Thyroid gland (tissue), 4 donors: ENCODE measurements around the gene ILDR2.

ENCODE experiments used
- CTCF ChIP-seq, 6 experiments: fragments of 200-600 bp in 3 of 6; fragments of 450-650 bp in 3 of 6; sonication (generic) in 3 of 6; IDR thresholded peaks; one replicate each; pipeline ENCODE4 v1.5.1; 2016 to 2019; ENCODE audit warnings: antibody characterized with exemption in 6 of 6, mild to moderate bottlenecking in 2 of 6, inconsistent platforms in 1 of 6, moderate library complexity in 1 of 6
- POLR2A ChIP-seq, 2 donors: fragments of 450-650 bp; IDR thresholded peaks; one replicate each; pipeline ENCODE4 v1.6.1; 2017; ENCODE audit warnings: antibody characterized with exemption in 2 of 2, mild to moderate bottlenecking in 2 of 2, moderate library complexity in 1 of 2

- TF ChIP-seq POLR2A (IDR thresholded peaks at IDR 0.05) (no peak), CTCF (IDR thresholded peaks at IDR 0.05) (no peak)
Observed at GRCh38 chr1:166939741-166940375, 35.5 kb downstream of the ILDR2 start.
